Naive B cell (primary cell): ENCODE data around the gene ANTXR2. TPM values are rescaled to one million over a fixed set of nuclear protein-coding genes. Genes with fewer than 3 reads are reported as not detected.

Experiments
- ATAC-seq, 2 donors: fragments of 150-1000 bp; cut with Tn5 transposase; 2 replicates each; pipeline ENCODE4 v1.10.0; 2021; ENCODE audit warnings: low read depth in 2 of 2, mild to moderate bottlenecking in 2 of 2, moderate library complexity in 2 of 2
- DNase-seq: peaks from one replicate; pipeline ENCODE4 v3.0.0; 2022
- H3K27ac Mint-ChIP-seq, 6 donors: one replicate each; pipeline ENCODE4 v1.8.0; 2020 to 2022; ENCODE audit warnings: mild to moderate bottlenecking in 6 of 6, mixed read lengths in 6 of 6, moderate library complexity in 5 of 6, inconsistent platforms in 2 of 6
- H3K27me3 Mint-ChIP-seq, 3 donors: one replicate each; pipeline ENCODE4 v1.8.0; 2021 to 2022; ENCODE audit warnings: mixed read lengths in 3 of 3, mild to moderate bottlenecking in 1 of 3
- H3K36me3 Mint-ChIP-seq, 2 donors: one replicate each; pipeline ENCODE4 v1.8.0; 2020 to 2022; ENCODE audit warnings: mixed read lengths in 2 of 2, inconsistent platforms in 1 of 2, mild to moderate bottlenecking in 1 of 2
- H3K4me1 Mint-ChIP-seq, 3 donors: one replicate each; pipeline ENCODE4 v1.8.0; 2020 to 2022; ENCODE audit warnings: mixed read lengths in 3 of 3, inconsistent platforms in 1 of 3, mild to moderate bottlenecking in 1 of 3, moderate library complexity in 1 of 3
- H3K4me3 Mint-ChIP-seq, 8 donors: one replicate each; pipeline ENCODE4 v1.8.0; 2020 to 2022; ENCODE audit warnings: mild to moderate bottlenecking in 8 of 8, mixed read lengths in 8 of 8, moderate library complexity in 8 of 8, inconsistent platforms in 2 of 8
- H3K9me3 Mint-ChIP-seq, 7 donors: one replicate each; pipeline ENCODE4 v1.8.0; 2020 to 2022; ENCODE audit warnings: mixed read lengths in 7 of 7, mild to moderate bottlenecking in 5 of 7, inconsistent platforms in 2 of 7, moderate library complexity in 1 of 7
- polyA plus RNA-seq, 6 donors: library from polyadenylated mRNA; unstranded; fragments of 300-500 nt; fragmentation: Illumina TruSeq; gene quantifications; one replicate each; pipeline ENCODE4 v1.2.3, GENCODE V29; 2021; ENCODE audit warnings: low read depth in 6 of 6

ANTXR2 gene
- polyA plus RNA-seq, 6 donors from 2014 or later: 30.6 to 66.9 (median 51.0) TPM

DNA sequence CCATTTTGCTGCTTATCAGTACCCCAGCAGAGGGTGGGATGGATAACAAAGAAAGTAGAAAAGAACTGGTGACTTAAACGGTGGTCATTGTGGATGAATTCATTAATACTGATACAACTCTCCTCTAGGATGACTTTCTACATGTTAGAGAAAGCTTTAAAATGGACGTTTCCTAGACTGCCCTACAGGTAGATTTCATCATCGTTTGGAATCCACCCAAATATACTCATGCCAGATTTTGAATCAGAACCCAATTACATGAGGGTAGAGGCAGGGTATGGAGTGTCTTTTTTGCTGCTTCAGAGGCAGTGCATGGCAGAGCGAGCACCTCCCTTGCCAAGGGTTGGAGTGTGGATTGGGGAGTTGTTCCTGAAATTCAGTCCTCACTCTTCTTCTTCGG is 13.3 kb upstream of the ANTXR2 start:
- peaks cover 1 to 16% (median 13%) of the 10 kb centered on the region in 3 donors for H3K27me3 Mint-ChIP-seq
- no peak overlapping the region for H3K27ac Mint-ChIP-seq
- peaks cover 0 to 4% (median 0%) of the 10 kb centered on the region in 7 donors for H3K9me3 Mint-ChIP-seq
- ATAC-seq (no peak), DNase-seq (no peak)
- H3K4me3 Mint-ChIP-seq: no peak overlapping the region
- no peaks in the 10 kb centered on the region for H3K4me1 Mint-ChIP-seq
- H3K36me3 Mint-ChIP-seq: no peaks in the 10 kb centered on the region

DNA sequence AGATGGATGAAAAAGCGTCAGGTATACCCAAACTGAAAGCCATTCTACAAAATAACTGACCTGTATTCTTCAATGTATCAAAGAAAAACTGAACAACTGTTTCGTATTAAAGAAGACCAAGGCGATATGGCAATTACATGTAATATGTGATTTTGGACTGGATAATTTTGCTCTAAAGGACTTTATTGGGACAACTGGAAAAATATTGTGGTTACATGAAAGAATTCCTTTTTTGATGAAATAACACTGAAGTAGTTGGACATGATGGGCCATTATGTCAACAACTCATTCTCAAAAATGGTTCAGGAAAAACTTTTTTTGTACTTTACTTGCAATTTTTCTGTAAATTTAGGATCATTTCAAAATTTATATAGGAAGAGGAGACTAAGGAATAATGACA is 12.1 kb upstream of the ANTXR2 start:
- DNase-seq (no peak), ATAC-seq (no peak)
- Mint-ChIP-seq H3K27ac (no peak overlapping the region), H3K4me3 (no peak overlapping the region), H3K4me1 (no peaks in the 10 kb centered on the region), H3K36me3 (no peaks in the 10 kb centered on the region), H3K9me3 (peaks cover 0 to 4% (median 0%) of the 10 kb centered on the region in 7 donors), H3K27me3 (peaks cover 10 to 28% (median 16%) of the 10 kb centered on the region in 3 donors)

DNA sequence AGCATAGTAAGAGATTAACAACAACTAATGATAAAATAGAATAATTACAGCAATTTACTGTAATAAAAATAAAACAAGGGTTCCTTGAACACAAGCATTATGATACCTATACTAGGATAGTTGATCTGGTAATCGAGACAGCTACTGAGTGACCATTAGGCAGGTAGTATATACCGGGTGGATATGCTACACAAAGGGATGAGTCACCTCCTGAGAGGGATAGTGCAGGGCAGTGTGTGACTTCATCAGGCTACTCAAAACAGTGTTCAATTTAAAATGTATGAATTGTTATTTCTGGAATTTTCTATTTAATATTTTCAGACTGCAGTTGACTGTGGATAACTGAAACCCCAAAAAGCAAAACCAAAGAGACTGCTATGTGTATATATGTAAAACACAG is 9.7 kb upstream of the ANTXR2 start:
- Mint-ChIP-seq H3K9me3 (peaks cover 0 to 9% (median 0%) of the 10 kb centered on the region in 7 donors), H3K4me3 (no peak overlapping the region), H3K27ac (peak overlapping the region in 1 of 6 donors; percentile 16), H3K27me3 (peaks cover 26 to 50% (median 34%) of the 10 kb centered on the region in 3 donors), H3K36me3 (peaks cover 0 to 7% of the 10 kb centered on the region in 2 donors), H3K4me1 (peaks cover 3 to 9% (median 6%) of the 10 kb centered on the region in 3 donors)
- no peak for ATAC-seq
- DNase-seq: no peak

DNA sequence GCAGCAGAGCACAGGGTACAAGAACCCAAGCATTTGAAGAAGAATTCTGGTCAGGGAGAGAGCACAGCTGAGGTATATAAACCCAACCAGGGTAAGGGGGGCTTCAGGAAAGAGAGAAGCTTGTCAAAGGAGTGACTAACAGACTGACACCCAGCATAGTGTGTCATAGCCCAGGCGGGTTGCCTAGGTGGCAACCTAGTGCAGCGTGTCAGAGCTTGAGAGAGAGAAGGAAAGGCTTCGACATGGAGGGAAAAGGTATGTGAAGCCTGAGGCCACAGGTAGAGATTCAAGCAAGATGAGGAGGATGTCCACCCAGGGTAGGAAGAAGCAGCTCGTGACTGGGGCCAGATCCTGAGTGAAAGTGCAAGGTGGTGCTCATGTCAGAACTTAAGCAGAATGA is 8.5 kb upstream of the ANTXR2 start:
- Mint-ChIP-seq H3K27ac (no peak overlapping the region), H3K27me3 (peaks cover 24 to 48% (median 34%) of the 10 kb centered on the region in 3 donors), H3K4me1 (peaks cover 3 to 9% (median 6%) of the 10 kb centered on the region in 3 donors), H3K4me3 (no peak overlapping the region), H3K36me3 (peaks cover 0 to 7% of the 10 kb centered on the region in 2 donors), H3K9me3 (peaks cover 0 to 9% (median 0%) of the 10 kb centered on the region in 7 donors)
- no peak for DNase-seq
- no peak for ATAC-seq

DNA sequence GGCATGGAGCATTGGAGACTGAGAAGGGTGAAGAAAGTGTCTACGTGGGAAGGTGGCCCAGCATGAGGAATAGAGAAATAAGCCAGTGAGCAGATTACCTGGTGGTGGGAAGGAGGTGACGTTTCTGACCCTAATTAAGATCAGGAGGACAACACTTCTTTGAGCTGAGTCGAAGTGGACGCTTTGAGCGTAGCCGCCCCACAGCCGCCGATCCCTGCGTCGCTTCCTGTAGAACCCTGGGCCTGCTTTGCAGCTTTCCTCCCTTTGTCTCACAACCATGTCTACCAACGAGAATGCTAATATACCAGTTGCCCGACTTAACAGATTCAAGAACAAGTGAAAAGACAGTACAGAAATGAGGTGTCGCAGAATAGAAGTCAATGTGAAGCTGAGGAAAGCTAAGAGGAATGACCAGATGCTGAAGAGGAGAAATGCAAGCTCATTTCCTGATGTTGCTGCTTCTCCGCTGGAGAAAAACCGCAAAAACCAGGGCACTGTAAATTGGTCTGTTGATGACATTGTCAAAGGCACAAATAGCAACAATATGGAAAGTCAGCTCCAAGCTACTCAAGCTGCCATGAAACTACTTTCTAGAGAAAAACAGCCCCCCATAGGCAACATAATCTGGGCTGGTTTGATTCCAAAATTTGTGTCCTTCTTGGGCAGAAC is 6.4 kb upstream of the ANTXR2 start:
- H3K4me3 Mint-ChIP-seq: no peak overlapping the region
- ATAC-seq (no peak), DNase-seq (no peak)
- H3K27me3 Mint-ChIP-seq: peaks cover 24 to 41% (median 34%) of the 10 kb centered on the region in 3 donors
- H3K36me3 Mint-ChIP-seq: peaks cover 0 to 7% of the 10 kb centered on the region in 2 donors
- peaks cover 0 to 9% (median 0%) of the 10 kb centered on the region in 7 donors for H3K9me3 Mint-ChIP-seq
- no peak overlapping the region for H3K27ac Mint-ChIP-seq
- peaks cover 7 to 16% (median 10%) of the 10 kb centered on the region in 3 donors for H3K4me1 Mint-ChIP-seq

DNA sequence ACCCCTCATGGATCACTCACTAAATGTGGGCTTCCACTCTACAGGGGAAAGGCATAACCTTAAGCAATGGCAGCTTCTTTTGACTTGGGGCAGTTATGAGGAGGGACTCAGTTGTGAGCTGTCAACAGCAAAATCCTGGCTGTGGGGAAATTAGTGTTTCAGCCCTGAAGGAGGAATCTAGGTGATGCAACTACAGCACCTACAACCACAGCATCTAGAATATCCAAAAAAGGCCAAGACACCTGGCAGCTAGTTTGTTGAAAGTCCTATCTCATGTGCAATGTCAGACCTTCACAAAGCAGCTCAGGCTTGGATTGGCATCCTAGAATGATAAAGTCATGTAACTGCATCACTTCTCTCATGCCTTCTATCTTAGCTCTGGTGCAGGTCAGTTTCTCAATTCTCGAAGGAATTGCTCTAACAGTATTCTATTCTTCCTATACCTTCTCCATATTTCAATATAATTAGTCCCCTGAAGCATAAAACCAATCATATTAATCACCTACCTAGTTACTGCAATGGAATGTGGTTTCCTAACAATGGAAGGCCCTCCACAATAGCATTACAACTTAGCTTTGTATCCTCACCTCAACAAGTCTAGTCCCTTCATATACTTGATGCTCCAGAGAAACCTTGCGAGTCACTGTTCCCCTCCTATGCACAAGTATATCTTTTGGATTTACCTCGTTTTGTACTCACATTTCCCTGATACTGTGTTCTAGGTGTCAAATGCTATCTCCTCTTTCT is 5.5 kb upstream of the ANTXR2 start:
- H3K9me3 Mint-ChIP-seq: peaks cover 0 to 9% (median 0%) of the 10 kb centered on the region in 7 donors
- H3K4me1 Mint-ChIP-seq: peaks cover 16 to 25% (median 18%) of the 10 kb centered on the region in 3 donors
- H3K27ac Mint-ChIP-seq: no peak overlapping the region
- DNase-seq (no peak), ATAC-seq (no peak)
- no peak overlapping the region for H3K4me3 Mint-ChIP-seq
- H3K27me3 Mint-ChIP-seq: peaks cover 24 to 41% (median 34%) of the 10 kb centered on the region in 3 donors
- peaks cover 0 to 7% of the 10 kb centered on the region in 2 donors for H3K36me3 Mint-ChIP-seq

DNA sequence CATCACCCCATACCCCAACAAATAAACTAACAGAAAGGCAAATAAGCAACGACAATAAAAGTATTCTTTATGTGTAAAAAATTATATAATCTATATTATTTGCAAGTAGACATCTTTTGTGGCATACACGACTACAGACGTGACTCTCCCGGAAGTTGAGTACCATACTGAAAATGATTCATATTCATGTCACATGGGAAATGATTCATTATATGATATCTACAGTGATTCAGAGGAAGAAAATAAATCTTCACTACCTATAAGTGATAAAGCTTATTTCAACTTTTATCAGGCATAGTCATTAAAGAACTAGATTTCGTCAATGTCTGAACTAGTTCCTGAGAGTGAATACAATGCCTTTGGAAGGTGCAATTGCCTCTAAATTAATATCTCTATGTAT is 4.6 kb upstream of the ANTXR2 start:
- no peak for ATAC-seq
- Mint-ChIP-seq H3K27me3 (peaks cover 24 to 41% (median 34%) of the 10 kb centered on the region in 3 donors), H3K4me3 (no peak overlapping the region), H3K36me3 (peaks cover 0 to 7% of the 10 kb centered on the region in 2 donors), H3K9me3 (peaks cover 0 to 9% (median 0%) of the 10 kb centered on the region in 7 donors), H3K27ac (no peak overlapping the region), H3K4me1 (peaks cover 16 to 32% (median 23%) of the 10 kb centered on the region in 3 donors)
- no peak for DNase-seq

DNA sequence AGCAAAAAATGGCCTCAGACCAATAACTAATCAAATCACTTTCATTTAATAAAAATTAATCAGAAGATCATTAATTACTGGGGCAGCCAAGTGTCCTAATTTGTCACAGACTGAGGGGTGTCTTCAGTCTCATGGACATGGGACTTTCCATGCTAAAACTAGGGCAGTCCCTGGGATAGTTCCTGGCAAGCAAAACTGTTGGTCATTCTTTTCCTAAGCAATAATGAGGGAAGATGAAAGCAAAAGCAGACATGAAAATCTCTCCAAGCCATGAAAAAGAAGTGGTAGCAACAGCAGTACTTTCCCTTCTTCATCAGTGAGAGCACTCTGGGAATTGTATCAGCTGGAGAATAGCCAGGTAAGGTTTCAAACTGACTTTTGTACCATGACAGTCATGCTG is 3.7 kb upstream of the ANTXR2 start:
- H3K36me3 Mint-ChIP-seq: peaks cover 0 to 7% of the 10 kb centered on the region in 2 donors
- DNase-seq (no peak), ATAC-seq (no peak)
- no peak overlapping the region for H3K4me3 Mint-ChIP-seq
- H3K9me3 Mint-ChIP-seq: peaks cover 0 to 8% (median 0%) of the 10 kb centered on the region in 7 donors
- H3K4me1 Mint-ChIP-seq: peaks cover 22 to 39% (median 27%) of the 10 kb centered on the region in 3 donors
- H3K27me3 Mint-ChIP-seq: peaks cover 24 to 38% (median 34%) of the 10 kb centered on the region in 3 donors
- H3K27ac Mint-ChIP-seq: no peak overlapping the region

DNA sequence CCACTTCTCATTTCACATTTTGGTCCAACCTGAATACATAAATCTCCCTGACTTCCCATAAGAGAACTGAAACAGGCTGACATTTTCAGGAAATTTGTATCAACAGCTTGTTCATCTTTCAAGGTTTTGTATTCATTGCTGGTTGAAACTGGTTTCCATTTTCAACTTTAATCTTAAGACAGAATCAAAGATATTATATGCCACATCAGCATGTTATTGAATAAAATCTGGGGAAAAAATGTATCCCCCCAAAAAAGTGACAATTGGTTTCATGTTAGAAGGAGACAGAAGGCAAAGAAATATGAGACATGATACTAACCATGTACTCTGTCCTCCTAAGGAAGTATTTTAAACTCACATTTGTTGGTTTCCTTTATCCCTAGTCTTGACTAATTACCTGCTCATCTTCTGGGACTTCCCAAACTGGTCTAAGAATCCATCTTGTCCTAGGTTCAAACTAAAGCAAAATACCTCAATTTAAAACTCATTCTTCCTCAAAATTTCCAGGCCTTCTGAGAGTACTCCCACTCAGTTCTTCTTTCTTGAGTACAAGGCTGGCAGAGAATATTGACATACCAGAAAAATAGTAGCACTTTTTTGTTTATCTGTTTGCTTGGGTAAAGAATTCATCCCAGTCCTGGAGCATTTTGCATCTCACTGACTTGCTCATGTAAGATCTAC is 3.1 kb upstream of the ANTXR2 start:
- Mint-ChIP-seq H3K9me3 (peaks cover 0 to 5% (median 0%) of the 10 kb centered on the region in 7 donors), H3K27me3 (peaks cover 19 to 33% (median 31%) of the 10 kb centered on the region in 3 donors), H3K27ac (peak overlapping the region in 2 of 6 donors; percentile 34 to 86), H3K4me1 (peaks cover 27 to 44% (median 32%) of the 10 kb centered on the region in 3 donors), H3K4me3 (peak overlapping the region in 1 of 8 donors; percentile 96), H3K36me3 (peaks cover 4 to 7% of the 10 kb centered on the region in 2 donors)
- DNase-seq (no peak), ATAC-seq (no peak)

DNA sequence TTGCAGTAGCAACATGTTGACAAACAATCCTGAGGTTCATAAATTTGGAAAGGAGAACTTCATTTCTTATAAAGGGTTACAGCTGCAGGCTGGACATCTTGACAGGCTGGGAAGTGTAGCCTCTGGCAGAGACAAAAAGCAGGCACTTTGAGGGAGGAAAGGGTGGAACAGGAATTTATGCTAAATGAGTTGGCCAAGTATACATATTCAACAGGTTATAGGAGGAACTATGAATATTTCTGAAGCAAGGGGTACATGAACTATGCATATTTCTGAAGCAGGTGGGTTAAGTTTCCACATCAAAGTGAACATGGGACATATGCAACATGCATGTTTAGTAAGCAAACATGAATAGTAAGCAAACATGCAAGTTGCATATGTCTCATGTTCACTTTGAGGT is 1.6 kb upstream of the ANTXR2 start:
- peaks cover 27 to 46% (median 45%) of the 10 kb centered on the region in 3 donors for H3K4me1 Mint-ChIP-seq
- peak overlapping the region in 7 of 8 donors; percentile 18 to 99 (median 93) for H3K4me3 Mint-ChIP-seq

DNA sequence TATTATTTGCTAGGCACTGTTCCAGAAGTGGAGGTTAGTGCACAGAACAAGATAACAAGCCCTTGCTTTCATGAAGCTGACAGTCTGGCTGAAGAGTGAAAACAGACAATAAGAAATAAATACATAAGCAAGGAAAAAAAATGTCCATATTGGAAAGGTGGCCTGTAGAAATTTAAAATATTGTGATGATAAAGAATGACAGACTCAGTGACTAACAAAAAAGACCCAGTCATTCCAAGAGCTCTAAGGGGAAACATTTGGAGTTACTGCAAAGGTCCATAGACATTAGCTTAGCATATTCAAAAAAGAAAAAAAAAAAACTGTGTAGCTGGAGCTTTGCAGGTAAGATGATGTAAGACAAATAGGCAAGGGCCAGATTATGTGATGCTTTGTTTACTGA is 1.0 kb upstream of the ANTXR2 start:
- peaks cover 3 to 4% of the 10 kb centered on the region in 2 donors for H3K36me3 Mint-ChIP-seq
- peak overlapping the region; percentile 93 to 100 (median 98) for H3K4me3 Mint-ChIP-seq
- peak overlapping the region; percentile 87 to 100 (median 98) for H3K27ac Mint-ChIP-seq
- ATAC-seq (no peak), DNase-seq (no peak)
- H3K4me1 Mint-ChIP-seq: peaks cover 24 to 46% (median 41%) of the 10 kb centered on the region in 3 donors
- peaks cover 0 to 3% (median 0%) of the 10 kb centered on the region in 7 donors for H3K9me3 Mint-ChIP-seq
- peaks cover 9 to 14% (median 13%) of the 10 kb centered on the region in 3 donors for H3K27me3 Mint-ChIP-seq

More for the DNA sequence above, 1.6 kb upstream of the ANTXR2 start:
- ATAC-seq (no peak), DNase-seq (no peak)
- peaks cover 4 to 7% of the 10 kb centered on the region in 2 donors for H3K36me3 Mint-ChIP-seq
- peaks cover 12 to 20% (median 19%) of the 10 kb centered on the region in 3 donors for H3K27me3 Mint-ChIP-seq
- peaks cover 0 to 5% (median 0%) of the 10 kb centered on the region in 7 donors for H3K9me3 Mint-ChIP-seq
- peak overlapping the region in 5 of 6 donors; percentile 47 to 98 (median 87) for H3K27ac Mint-ChIP-seq

DNA sequence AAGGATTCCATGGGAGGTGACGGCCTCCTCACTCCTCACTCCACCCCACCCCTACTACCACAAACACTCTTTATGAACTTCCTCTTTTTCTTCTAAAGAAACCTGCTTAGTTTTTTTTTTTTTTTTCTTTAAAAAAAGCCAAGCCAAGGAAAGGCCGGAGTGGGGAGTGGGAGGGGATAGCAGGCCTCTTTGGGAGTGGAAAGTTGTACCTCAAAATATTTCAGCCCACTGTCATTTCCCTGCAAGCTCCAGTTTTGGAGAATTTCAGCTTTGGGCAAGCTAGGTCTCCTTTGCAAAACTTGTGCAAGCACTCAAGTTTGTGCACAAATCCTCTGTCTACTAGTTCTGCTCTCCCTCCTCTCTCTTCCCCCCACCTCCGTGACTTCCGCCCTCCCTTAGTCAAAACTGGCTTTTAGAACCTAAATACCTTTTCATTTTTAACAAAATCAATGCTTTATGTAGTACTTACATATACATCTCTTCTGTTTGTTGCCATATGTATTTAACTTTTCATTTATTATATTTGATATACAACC is 512 bp upstream of the ANTXR2 start:
- DNase-seq: peak; percentile 81
- H3K27ac Mint-ChIP-seq: peak overlapping the region; percentile 97 to 100 (median 98)
- H3K9me3 Mint-ChIP-seq: no peaks in the 10 kb centered on the region
- ATAC-seq: peak; percentile 66 to 68
- peaks cover 0 to 4% of the 10 kb centered on the region in 2 donors for H3K36me3 Mint-ChIP-seq
- peaks cover 5 to 9% (median 7%) of the 10 kb centered on the region in 3 donors for H3K27me3 Mint-ChIP-seq
- peak overlapping the region; percentile 93 to 100 (median 98) for H3K4me3 Mint-ChIP-seq
- H3K4me1 Mint-ChIP-seq: peaks cover 24 to 45% (median 36%) of the 10 kb centered on the region in 3 donors
